HuH-7 (cell line): ENCODE data around the gene VEPH1.

Source experiments
- DNase-seq: peaks from one replicate; pipeline ENCODE4 v3.0.0; 2011; ENCODE audit warnings: low spot score

Gene VEPH1

GRCh38 chr3:157259825-157260224 lies 243.4 kb downstream of the VEPH1 start:
- DNase-seq = no peak

GRCh38 chr3:157257101-157257500 lies 246.1 kb downstream of the VEPH1 start:
- no peak for DNase-seq

GRCh38 chr3:157255797-157256196 lies 247.4 kb downstream of the VEPH1 start:
- DNase-seq = no peak

- no peak for DNase-seq
Measured at GRCh38 chr3:157251685-157252084, 251.5 kb downstream of the VEPH1 start.

GRCh38 chr3:157249606-157250005 lies 253.6 kb downstream of the VEPH1 start:
- no peak for DNase-seq

GRCh38 chr3:157248590-157249422 lies 254.4 kb downstream of the VEPH1 start:
- DNase-seq = no peak

- DNase-seq = no peak
Measured at GRCh38 chr3:157247391-157247790, 255.8 kb downstream of the VEPH1 start.

GRCh38 chr3:157242836-157243235 lies 260.4 kb downstream of the VEPH1 start:
- DNase-seq = no peak

- no peak for DNase-seq
Measured at GRCh38 chr3:157241599-157241998, 261.6 kb downstream of the VEPH1 start.

GRCh38 chr3:157240408-157240807 lies 262.8 kb downstream of the VEPH1 start:
- DNase-seq = no peak

GRCh38 chr3:157239082-157239704 lies 264.0 kb downstream of the VEPH1 start:
- peak; percentile 43 for DNase-seq

- no peak for DNase-seq
Measured at GRCh38 chr3:157238457-157238856, 264.8 kb downstream of the VEPH1 start.

- DNase-seq = no peak
Measured at GRCh38 chr3:157237886-157238285, 265.3 kb downstream of the VEPH1 start.

- DNase-seq = no peak
Measured at GRCh38 chr3:157235291-157235690, 267.9 kb downstream of the VEPH1 start.

- no peak for DNase-seq
Measured at GRCh38 chr3:157233923-157234322, 269.3 kb downstream of the VEPH1 start.

GRCh38 chr3:157232141-157232540 lies 271.1 kb downstream of the VEPH1 start:
- DNase-seq = no peak

GRCh38 chr3:157231071-157231470 lies 272.1 kb downstream of the VEPH1 start:
- DNase-seq = no peak

- DNase-seq = no peak
Measured at GRCh38 chr3:157226173-157226847, 276.9 kb downstream of the VEPH1 start.

- DNase-seq = no peak
Measured at GRCh38 chr3:157225001-157225400, 278.2 kb downstream of the VEPH1 start.

- no peak for DNase-seq
Measured at GRCh38 chr3:157220883-157221282, 282.3 kb downstream of the VEPH1 start.

- no peak for DNase-seq
Measured at GRCh38 chr3:157220211-157220610, 283.0 kb downstream of the VEPH1 start.

GRCh38 chr3:157219215-157219614 lies 284.0 kb downstream of the VEPH1 start:
- no peak for DNase-seq
